IMR-90 (cell line): Measurements from ENCODE around the gene ANKMY1. TPM values are rescaled to one million over a fixed set of nuclear protein-coding genes. Genes with fewer than 3 reads are reported as not detected.

ENCODE experiments used
- ATAC-seq: fragments of 200-7000 bp; cut with Tn5 transposase; 2 replicates; pipeline ENCODE4 v1.9.1; 2020; ENCODE audit warnings: low read depth, mild to moderate bottlenecking, moderate library complexity
- BruUV-seq: library from RNA; stranded (reverse); fragments of 400-500 nt; replicated peaks from 2 replicates; lab custom pipeline; 2021; lab: Mats Ljungman, UMichigan
- CTCF ChIA-PET: fragments of 300-600 bp; formaldehyde crosslinking; extraction: SDS; loops from one replicate; lab custom pipeline; 2021; ENCODE audit warnings: antibody characterized with exemption; lab: Yijun Ruan, JAX
- POLR2A ChIA-PET: fragments of 300-600 bp; sonication (Branson Sonifier 250); formaldehyde crosslinking; loops from one replicate; lab custom pipeline; 2022; ENCODE audit warnings: antibody characterized with exemption; ENCODE audit not compliant: unreplicated experiment; lab: Charles Lee
- DNase-seq: peaks from one replicate; pipeline ENCODE4 v3.0.0; 2013
- H2AFZ ChIP-seq: replicated peaks from 2 replicates; pipeline ENCODE3; 2013; ENCODE audit warnings: low read length, mild to moderate bottlenecking; ENCODE audit not compliant: poor library complexity
- H2AK5ac ChIP-seq: 2 replicates; pipeline ENCODE4 v1.6.1; 2013; ENCODE audit warnings: low read depth, low read length, inconsistent platforms
- H2AK9ac ChIP-seq: replicated peaks from 2 replicates; pipeline ENCODE3; 2013; ENCODE audit warnings: mild to moderate bottlenecking, low read depth, low read length, moderate library complexity; ENCODE audit not compliant: poor library complexity
- H2BK120ac ChIP-seq: 2 replicates; pipeline ENCODE4 v1.6.1; 2013; ENCODE audit warnings: low read depth, low read length, inconsistent platforms
- H2BK15ac ChIP-seq: 3 replicates; pipeline ENCODE4 v1.6.1; 2013; ENCODE audit warnings: low read depth, low read length, inconsistent platforms
- H2BK20ac ChIP-seq: 2 replicates; pipeline ENCODE4 v1.6.1; 2013; ENCODE audit warnings: low read depth, mild to moderate bottlenecking, inconsistent platforms, low read length, moderate library complexity
- H2BK5ac ChIP-seq: 2 replicates; pipeline ENCODE4 v1.6.1; 2013; ENCODE audit warnings: mild to moderate bottlenecking, low read depth, low read length, inconsistent platforms; ENCODE audit not compliant: poor library complexity, severe bottlenecking
- H3K14ac ChIP-seq: replicated peaks from 2 replicates; pipeline ENCODE4 v1.6.1; 2013; ENCODE audit warnings: low read depth, low read length, inconsistent platforms
- H3K18ac ChIP-seq: 2 replicates; pipeline ENCODE4 v1.6.1; 2013; ENCODE audit warnings: low read depth, low read length, control low read depth
- H3K23ac ChIP-seq: 2 replicates; pipeline ENCODE4 v1.6.1; 2013; ENCODE audit warnings: low read depth, low read length, inconsistent platforms
- H3K27ac ChIP-seq: 2 replicates; pipeline ENCODE4 v1.5.1; 2013; ENCODE audit warnings: mild to moderate bottlenecking, control low read depth, low read length; ENCODE audit not compliant: insufficient read depth
- H3K27me3 ChIP-seq: 2 replicates; pipeline ENCODE4 v1.6.1; 2013; ENCODE audit warnings: low read length; ENCODE audit not compliant: control insufficient read depth, insufficient read depth
- H3K36me3 ChIP-seq: 2 replicates; pipeline ENCODE4 v1.6.1; 2013; ENCODE audit warnings: low read length, mixed read lengths; ENCODE audit not compliant: control insufficient read depth, insufficient read depth
- H3K4ac ChIP-seq: 2 replicates; pipeline ENCODE4 v1.6.1; 2013; ENCODE audit warnings: low read depth, low read length, inconsistent platforms
- H3K4me1 ChIP-seq: 2 replicates; pipeline ENCODE4 v1.6.1; 2013; ENCODE audit warnings: low read length, mixed read lengths; ENCODE audit not compliant: control insufficient read depth, insufficient read depth
- H3K4me2 ChIP-seq: 2 replicates; pipeline ENCODE4 v1.6.1; 2013; ENCODE audit warnings: low read depth, mild to moderate bottlenecking, control low read depth, low read length, moderate library complexity
- H3K4me3 ChIP-seq: 2 replicates; pipeline ENCODE4 v1.5.1; 2013; ENCODE audit warnings: low read depth, mild to moderate bottlenecking, control low read depth, low read length, moderate library complexity; ENCODE audit not compliant: insufficient read depth
- H3K56ac ChIP-seq: 2 replicates; pipeline ENCODE4 v1.6.1; 2013; ENCODE audit warnings: low read length, inconsistent platforms; ENCODE audit not compliant: insufficient read depth; ENCODE audit errors: extremely low read depth
- H3K79me1 ChIP-seq, 2 experiments: 2 replicates each; pipeline ENCODE4 v1.6.1; 2013; ENCODE audit warnings: low read length in 2 of 2, inconsistent platforms in 1 of 2, low read depth in 1 of 2
- H3K9ac ChIP-seq: 2 replicates; pipeline ENCODE4 v1.6.1; 2013; ENCODE audit warnings: low read depth, low read length, control low read depth
- H3K9me1 ChIP-seq: 2 replicates; pipeline ENCODE4 v1.6.1; 2013; ENCODE audit warnings: low read length, inconsistent platforms; ENCODE audit not compliant: insufficient read depth
- H3K9me3 ChIP-seq: 2 replicates; pipeline ENCODE4 v1.6.1; 2013; ENCODE audit warnings: low read length; ENCODE audit not compliant: control insufficient read depth, insufficient read depth
- H4K20me1 ChIP-seq: 2 replicates; pipeline ENCODE4 v1.6.1; 2013; ENCODE audit warnings: low read length, inconsistent platforms; ENCODE audit not compliant: insufficient read depth
- H4K5ac ChIP-seq: 2 replicates; pipeline ENCODE4 v1.6.1; 2013; ENCODE audit warnings: mild to moderate bottlenecking, low read depth, low read length, control low read depth
- H4K8ac ChIP-seq, 2 experiments: 2 replicates each; pipeline ENCODE4 v1.6.1; 2013; ENCODE audit warnings: low read depth in 2 of 2, low read length in 2 of 2, control low read depth in 1 of 2, inconsistent platforms in 1 of 2
- H4K91ac ChIP-seq: 2 replicates; pipeline ENCODE4 v1.6.1; 2013; ENCODE audit warnings: low read depth, low read length, inconsistent platforms; ENCODE audit not compliant: insufficient read depth
- NFE2L2 ChIP-seq: fragments of 150-350 bp; IDR thresholded peaks from 2 replicates; pipeline ENCODE4 v1.6.1; 2016; ENCODE audit warnings: low read depth, mild to moderate bottlenecking, low read length
- WGBS, 2 experiments: methylation state at CpG; one replicate each; pipeline versions ENCODE4 v1.1.5 to v1.1.7; 2013; ENCODE audit warnings: missing lambda C conversion rate in 2 of 2; ENCODE audit not compliant: insufficient read length in 1 of 2; ENCODE audit errors: extremely low coverage in 2 of 2; 5-methylcytosine and 5-hydroxymethylcytosine counted together
- dilution Hi-C: fragments of 300-500 bp; cut with HindIII; formaldehyde crosslinking; loops from one replicate; pipeline ENCODE4 v1.14.3; 2018; ENCODE audit warnings: low sequenced_read_pairs; ENCODE audit not compliant: unreplicated experiment
- in situ Hi-C: fragments of 300-500 bp; cut with MboI; formaldehyde crosslinking; loops from 3 replicates; pipeline ENCODE4 v1.14.3; 2019; ENCODE audit warnings: low sequenced_read_pairs, inconsistent platforms, mixed read lengths
- intact Hi-C: fragments of 100-400 bp; cut with micrococcal nuclease; formaldehyde crosslinking; loops from 2 replicates; pipeline ENCODE4 v1.10.0; 2022
- polyA plus RNA-seq, 3 experiments: library from polyadenylated mRNA; depleted of rRNA; stranded (reverse); fragments of >200 nt; gene quantifications; 2 replicates each; pipeline ENCODE4 v1.2.3, GENCODE V29; 2012; ENCODE audit warnings: low replicate concordance in 1 of 3
- total RNA-seq: library from RNA; depleted of rRNA; stranded (reverse); fragments of >200 nt; gene quantifications from 2 replicates; pipeline ENCODE4 v1.2.3, GENCODE V29; 2012

Gene ANKMY1
- total and polyA plus RNA-seq, 2 of the 4 experiments (the other 2 are of a cell fraction) = 2.9 to 5.5 TPM

DNA sequence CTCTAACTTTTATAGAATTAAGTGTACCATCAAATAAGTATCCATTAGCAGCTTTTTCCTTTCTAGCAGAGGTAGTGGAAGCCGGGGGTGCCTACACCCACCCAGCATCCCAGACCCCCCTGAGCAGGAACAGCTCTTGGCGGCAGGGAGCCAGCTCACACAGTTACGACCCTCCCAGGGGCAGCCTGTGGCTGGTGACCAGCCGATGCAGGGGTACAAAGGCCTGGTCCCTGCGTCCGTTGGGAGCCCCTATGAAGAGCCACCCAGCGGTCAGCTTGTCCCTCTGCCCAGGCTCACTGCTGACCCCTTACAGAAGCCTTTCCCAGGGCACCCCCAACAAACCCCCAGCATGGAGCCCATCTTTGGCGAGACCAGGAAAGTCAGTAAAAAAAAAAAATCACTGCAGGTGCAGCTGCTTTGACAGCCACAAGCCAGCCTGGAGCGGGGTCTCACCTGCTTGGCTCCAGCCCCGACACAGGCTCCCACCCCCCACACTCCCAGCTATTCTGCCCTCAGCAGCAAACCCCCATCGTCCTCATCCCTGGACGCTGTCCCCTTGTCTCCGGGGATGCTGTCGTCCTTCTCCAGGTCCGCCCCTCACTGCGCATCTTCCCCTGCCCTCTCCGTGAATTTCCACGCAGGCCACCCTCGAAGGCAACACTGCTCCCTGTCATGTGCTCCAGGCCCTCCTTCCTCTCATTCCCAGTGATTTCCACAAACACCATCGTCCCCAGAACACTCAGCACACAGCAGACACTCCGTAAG, 79.3 kb downstream of the ANKMY1 start:
- no peaks in the 10 kb centered on the region for H3K27me3 ChIP-seq
- no peaks in the 10 kb centered on the region for H3K36me3 ChIP-seq
- intact Hi-C loops (no loop called here), dilution Hi-C loops (no loop called here), in situ Hi-C loops (no loop called here)
- no peaks in the 10 kb centered on the region for H3K9me3 ChIP-seq
- H3K9me1 ChIP-seq = no peaks in the 10 kb centered on the region
- ChIA-PET POLR2A (no interaction called here), CTCF (no interaction called here)
- H3K56ac ChIP-seq = no peak overlapping the region
- H4K5ac ChIP-seq = no peak overlapping the region
- ATAC-seq (no peak), DNase-seq (no peak)
- H4K91ac ChIP-seq = no peak overlapping the region
- H4K20me1 ChIP-seq = no peaks in the 10 kb centered on the region
- H2BK15ac ChIP-seq = no peak overlapping the region
- no peaks in the 10 kb centered on the region for H3K79me1 ChIP-seq
- H2AK9ac ChIP-seq = no peak overlapping the region
- H2AK5ac ChIP-seq = no peak overlapping the region
- H3K4me2 ChIP-seq = no peak overlapping the region
- H2AFZ ChIP-seq = no peak overlapping the region
- no peak overlapping the region for H3K18ac ChIP-seq
- no TSS peak for BruUV-seq
- no peaks in the 10 kb centered on the region for H3K4me1 ChIP-seq
- WGBS, 2 experiments = 88% methylated on average over 13 of the region's 21 CpGs; no CpG with 5 or more reads in 1 of the 2 experiments
- no peak overlapping the region for H3K23ac ChIP-seq
- no peak overlapping the region for H3K9ac ChIP-seq
- no peak for TF ChIP-seq NFE2L2
- H4K8ac ChIP-seq = no peak overlapping the region
- no peak overlapping the region for H2BK5ac ChIP-seq
- H3K14ac ChIP-seq = no peak overlapping the region
- H3K4ac ChIP-seq = no peak overlapping the region
- H2BK120ac ChIP-seq = no peak overlapping the region
- H2BK20ac ChIP-seq = no peak overlapping the region
- no peak overlapping the region for H3K27ac ChIP-seq
- H3K4me3 ChIP-seq = no peak overlapping the region
